NCI-H2029 treated with DMSO at 0.1 percent for 48 hours (cell line): ENCODE measurements around the gene FAM174C.

Experiments
- DNase-seq: peaks from one replicate; lab custom pipeline; 2025; lab: John Stamatoyannopoulos, UW

Gene FAM174C

DNA sequence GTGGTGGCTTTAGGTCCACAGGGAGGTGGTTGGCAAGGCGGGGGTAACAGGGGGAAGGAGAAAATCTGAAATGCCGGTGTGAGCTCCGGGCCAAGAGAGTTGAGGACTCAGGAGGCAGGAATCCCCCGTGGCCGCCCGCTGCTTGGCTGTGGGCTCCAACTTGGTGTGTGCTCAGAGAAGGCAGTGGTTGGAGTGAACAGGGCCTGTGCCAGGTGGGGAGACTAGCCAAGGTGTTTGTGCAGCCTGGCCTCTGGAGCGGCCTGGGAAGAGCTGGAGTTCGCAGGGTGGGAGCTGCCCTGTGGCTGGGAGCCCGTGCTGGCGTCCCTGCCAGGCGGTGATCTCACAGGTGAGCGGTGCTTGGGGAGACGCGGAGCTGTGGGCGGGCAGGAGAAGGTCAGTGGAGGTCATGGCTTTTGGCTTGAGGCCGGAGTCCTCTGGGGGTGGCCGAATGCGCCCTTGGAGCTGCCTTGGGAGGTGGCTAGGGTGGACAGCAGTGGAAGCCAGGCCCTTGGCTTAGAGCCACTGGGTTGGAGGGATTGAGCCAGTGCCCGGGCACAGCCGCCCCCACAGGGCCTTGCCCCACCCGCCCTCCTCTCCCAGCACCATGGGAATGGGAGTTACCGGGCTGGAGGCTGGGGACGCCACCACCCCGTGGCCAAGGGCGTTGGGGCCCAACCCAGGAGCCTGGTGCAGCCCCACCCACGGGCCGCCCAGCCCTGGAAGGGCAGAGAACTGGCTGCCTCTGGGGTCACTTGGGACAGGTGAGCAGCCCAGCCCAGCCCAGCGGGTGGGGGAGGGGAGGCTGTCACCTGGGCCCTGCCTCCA lies 13.3 kb upstream of the FAM174C start:
- DNase-seq = peak; percentile 45

DNA sequence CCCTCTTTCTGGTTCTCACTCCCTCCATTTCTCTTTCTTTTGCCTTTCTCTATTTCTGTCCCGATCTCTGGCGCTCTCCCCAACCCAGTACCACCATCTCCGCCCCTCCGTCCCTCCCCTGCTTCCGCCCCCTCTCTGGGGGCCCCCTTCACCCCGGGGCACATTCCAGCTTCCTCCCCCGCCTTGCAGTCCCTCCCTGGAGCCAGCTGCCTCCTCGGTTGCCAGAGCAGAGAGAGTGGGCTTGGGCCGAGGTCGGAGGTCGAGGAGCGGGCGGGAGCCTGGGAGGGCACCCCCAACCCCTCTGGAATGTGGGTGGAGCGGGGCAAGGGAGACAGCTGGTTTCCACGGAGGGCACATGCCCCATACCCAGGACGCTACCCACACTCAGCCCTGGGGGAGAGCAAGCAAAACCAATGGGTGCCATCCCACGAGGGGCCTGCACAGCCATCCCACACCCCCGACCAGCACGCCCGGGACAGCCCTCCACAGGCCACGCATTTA lies 12.7 kb upstream of the FAM174C start:
- DNase-seq = no peak

DNA sequence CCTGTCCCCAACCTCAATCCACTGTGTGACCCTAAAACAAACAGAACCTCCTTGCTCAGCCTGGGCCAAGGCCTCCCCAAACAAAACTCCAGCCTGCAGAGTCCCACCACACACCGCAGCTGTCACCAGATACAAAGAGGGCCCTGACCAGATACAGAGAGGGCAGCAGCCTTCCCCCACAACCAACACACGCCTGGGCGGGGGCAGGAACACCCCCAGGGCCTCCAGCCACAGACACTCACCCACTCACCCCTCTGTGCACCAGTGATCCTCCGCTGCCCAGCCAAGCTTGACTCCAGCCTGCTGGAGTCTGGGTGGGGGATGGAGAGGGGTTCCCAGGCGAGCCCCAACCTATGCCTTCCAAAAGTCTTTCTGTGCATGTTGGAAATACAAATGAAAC lies 12.1 kb upstream of the FAM174C start:
- DNase-seq = no peak

DNA sequence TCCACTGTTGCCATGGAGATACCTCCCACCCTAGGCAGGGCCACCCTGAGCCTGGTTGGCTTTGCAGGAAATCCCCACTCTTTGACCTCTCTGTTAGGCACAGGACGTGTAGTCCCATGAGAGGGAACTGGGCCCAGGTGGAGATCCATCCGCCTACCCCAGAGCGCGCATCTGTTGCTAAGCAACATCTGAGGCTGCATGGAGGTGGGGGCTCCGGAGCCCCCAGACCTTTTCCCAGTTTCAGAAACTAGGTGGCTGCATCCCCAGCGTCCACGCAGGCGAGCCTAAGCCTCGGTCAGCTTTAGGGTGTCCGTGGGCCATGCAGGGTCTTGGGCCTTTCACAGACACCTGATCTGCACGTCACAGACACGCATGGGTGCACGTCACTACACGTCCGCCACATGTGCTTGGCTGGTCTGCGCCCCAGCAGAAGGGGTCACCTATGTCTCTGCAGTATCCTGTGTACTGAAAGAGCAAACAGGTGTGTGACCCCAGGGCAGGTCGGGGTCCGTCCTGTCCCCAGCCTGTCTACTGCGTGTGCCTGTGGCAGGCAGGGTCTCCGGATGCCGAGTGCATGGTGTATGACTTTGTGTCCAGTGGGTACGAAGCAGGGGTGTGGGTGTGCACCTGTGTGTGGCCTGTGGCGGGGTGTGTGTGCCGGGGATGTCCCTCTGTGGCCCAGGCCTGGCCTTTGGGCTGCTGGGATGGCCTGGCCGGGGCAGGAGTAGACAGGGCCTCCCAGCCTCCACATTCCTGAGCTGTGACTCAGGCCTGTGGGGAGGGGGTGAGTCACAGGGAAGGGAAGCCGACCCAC lies 10.3 kb upstream of the FAM174C start:
- no peak for DNase-seq

DNA sequence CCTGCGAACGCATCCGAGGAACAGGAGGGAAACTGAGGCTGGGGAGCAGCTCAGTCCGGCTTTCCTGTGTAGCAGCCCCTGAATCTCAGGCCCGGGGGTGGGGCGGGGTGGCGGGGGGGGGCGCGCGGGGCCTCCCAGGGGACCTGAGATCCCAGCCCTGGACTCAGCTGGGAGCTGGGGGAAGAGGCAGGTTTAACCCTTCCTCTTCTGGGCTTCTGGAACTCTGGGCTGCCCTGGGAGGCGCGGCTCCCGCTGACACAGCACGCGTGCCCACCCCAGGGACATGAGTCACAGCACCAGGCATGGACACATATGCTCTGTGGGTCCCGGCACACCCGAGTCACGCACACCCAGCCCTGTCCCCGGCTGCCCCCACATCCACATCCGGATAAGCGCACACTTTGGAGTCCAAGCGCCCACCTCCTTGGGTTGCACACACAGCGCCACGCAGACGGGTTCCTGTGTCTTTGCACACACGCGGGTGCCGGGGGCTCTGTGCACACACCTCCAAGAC lies 9.7 kb upstream of the FAM174C start:
- no peak for DNase-seq

DNA sequence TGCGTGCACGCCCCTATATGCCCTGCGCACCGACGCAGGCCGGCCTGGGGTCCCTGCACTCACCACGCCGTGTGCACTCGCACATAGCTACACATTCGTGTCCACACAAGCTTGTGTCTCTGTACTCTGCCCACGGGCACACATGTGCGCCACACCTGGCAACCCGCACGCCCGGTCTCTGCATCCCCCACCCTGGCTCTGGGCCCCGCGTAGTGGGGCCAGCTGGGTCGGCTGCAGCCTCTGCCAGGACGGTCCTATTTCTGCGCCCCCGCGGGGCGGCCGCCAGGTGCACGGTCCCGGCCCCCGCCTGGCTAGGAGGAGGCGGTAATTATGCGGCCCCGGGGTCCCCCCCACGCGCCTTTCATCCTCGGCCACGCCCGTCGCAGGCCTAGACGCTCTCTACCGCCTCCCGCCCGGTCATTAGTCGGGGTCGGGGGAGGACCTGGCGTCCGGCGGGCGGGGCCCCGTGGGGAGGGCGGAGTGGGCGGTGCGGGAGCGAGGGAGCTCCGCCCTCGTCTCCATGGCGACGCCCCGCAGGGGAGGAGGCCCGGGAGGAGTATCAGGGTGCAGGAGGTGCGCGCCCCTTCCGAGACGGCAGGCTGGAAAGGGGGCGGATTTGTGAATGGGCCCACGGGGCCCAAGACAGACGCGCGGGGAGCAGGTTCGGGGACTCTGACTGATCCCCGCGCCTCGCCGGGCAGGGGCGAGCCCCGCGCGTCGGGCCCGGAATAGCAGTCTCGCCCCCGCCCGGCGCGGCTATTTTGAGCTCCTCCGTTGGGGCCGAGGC lies 9.0 kb upstream of the FAM174C start:
- DNase-seq = no peak

DNA sequence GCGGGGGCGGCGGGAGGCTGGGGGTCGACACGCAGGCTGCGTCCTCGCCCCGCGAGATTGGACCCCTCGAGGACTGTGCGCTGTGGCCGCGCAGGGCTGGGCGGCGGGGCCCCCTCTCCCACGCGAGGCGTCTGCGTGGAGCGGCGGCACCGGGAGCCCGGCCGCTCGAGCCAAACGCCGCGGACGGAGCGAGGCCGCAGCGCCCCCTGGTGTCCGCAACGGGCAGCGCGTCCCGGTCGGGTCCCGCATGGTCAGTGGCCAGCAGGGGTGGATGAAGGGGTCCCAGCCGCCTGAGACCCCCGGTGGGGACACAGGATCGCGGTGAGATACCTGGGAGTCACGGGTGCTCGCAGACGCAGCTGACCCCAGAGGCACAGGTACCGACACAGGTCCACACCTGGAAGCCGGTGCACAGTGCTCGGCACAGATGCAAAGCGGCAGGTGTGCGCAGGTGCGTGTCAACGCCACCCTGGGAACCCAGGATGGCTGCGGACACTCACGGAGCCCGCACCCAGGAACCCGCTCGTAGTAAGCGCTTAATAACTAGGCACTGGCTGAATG lies 8.3 kb upstream of the FAM174C start:
- DNase-seq = no peak

DNA sequence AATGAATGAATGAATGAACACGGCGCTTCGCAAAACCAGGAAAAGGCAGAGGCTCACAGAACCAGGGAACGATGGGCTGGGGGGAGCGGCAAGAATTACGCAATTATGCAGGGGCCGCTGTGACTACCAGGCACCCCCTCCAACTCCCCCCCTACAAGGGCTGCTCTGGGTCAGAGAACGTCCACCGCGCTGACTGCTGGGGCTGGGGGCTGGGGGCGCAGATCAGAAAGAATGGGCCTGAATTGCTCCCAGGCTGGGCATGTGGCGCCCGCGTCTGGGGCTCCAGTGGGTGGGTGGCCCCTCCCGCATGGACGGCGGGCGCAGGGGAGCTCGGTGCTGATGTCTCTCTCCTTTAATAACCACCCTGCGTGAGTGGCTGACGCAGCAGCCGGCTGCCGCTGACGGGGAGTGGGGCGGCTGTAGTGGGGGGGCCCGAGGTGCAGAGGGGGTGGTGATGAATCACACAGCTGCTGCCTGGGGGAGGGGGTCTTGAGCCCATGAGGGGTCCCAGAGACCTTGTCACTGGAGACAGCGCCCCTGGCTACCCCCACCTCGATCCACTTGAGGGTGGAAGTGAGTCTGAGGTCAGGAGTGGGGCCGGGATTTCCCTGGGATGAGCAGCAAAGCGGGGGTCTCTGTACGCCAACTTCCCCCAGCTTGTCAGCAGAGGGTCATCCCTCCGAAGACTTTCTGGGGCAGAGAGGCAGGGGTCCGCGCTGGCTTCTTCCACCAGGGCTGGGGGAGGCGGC lies 7.7 kb upstream of the FAM174C start:
- no peak for DNase-seq

DNA sequence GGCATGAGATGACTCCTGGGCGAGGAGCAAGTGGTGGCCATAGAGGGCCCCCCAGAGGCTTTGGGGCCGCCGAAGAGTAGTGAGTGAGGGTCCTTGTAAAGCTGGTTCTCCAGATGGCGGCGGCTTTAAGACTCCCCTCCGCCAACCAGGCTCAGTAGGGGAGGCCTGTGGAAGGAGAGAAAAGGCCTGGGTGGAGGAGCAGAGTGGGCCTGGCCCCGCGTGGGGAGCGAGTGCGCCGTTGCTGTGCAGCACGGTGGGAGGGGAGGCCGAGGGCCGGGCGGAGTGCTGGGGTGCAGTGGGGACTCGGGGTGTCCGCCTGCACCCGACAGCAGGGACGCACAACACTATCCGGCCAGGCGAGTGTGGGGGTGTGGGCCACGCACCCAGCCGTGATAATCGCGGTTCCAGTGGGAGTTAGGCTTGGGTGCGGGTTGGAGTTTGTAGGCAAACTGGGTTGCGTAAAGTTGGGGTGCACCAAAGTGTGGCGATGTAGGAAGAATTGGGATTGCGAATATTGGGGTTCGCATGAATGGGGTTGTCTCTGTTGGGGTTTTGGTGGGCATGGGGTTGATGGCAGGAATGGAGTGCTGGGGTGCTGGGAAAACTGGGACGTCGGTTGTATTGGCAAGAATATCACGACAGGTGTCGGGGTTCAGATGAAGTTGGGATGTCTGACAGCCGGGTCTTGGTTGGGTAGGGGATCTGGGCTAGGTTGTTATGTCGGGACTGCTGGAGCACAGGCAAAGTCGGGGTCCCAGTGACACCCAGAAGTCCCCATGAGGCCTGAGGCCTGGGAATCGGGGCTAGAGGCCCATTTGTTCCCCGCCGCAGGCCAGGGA lies 6.9 kb upstream of the FAM174C start:
- DNase-seq = no peak

DNA sequence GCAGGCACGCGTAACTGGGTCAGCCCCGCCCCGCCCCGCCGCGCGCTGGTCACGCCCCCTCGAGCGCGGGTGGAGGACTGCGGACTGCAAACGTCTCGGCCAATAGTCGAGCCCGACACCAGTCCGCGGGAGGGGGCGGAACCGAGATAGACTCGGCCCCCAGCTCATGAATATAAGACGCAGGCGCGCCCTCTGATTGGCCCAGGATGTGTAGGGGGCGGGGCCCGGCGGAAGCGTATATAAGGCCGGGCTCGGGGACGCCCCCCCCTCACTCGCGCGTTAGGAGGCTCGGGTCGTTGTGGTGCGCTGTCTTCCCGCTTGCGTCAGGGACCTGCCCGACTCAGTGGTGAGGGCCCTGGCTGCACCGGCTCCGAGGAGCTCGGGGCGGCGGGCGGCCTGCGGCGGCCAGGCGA lies 6.3 kb upstream of the FAM174C start, which contains the start of gene CIRBP:
TSS of gene CIRBP (plus strand) at position 268 of the 413 bp plus-strand sequence. CDS start 1,602 bp downstream, outside the sequence.
- peak; percentile 84 for DNase-seq

DNA sequence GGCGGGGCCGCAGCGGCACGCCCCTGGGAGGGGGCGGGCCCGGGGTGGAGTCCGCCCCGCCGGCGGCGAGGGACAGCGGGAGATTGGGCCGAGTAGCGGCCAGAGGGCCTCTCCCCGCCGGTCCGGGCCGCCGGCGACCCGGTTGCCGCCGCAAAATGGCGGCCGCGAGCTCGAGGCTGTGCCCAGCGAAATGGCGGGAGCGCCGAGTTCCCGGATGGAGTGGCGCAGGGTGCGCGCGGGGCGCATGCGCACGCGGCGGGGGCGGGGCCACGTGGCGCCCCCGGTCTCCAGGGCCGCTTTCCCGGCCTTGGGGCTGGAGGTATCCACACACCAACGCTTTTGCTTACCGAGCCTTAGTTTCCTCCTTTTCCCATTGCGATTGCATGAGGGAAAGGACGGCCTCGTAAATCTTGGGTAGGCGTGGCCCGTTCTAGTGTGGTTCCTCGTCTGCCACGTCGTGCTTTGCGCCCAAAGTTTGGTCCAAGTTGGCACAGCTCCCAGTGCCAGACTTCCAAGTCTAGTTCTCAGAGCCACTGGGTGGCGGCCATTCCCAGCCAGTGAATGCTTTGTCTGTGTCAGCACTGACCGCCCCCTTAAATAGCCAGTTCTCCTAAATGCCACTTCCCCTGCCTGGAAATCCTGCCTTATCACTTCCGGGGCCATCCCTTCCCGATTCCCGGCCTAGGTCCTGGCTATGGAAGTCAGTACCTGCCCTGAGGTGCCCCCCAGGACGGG lies 5.7 kb upstream of the FAM174C start:
- DNase-seq = peak; percentile 56

DNA sequence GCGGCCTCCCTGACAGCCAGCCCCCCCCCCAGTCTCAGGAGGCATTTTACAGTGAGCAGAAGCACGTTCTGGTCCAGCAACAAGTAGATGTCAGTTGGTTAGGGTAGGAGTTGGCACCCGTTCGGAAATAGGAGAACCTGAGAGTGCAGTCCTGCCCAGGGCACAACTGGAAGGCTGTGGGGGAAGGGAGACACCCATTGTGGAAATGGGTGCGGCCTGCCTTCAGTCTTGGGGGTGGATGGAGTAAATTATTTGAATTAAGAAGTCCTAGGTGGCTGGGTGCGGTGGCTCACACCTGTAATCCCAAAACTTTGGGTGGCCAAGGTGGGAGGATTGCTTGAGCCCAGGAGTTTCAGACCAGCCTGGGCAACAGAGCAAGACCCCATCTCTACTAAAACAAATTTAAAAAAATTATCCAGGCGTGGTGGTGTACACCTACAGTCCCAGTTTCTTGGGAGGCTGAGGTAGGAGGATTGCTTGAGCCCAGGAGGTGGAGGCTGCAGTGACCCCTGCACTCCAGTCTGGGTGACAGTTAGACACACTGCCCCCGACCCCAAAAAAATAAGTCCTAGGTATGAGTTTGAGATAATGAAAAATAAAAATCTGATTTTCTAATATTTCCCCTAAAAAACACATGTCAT lies 5.0 kb upstream of the FAM174C start:
- DNase-seq = no peak

DNA sequence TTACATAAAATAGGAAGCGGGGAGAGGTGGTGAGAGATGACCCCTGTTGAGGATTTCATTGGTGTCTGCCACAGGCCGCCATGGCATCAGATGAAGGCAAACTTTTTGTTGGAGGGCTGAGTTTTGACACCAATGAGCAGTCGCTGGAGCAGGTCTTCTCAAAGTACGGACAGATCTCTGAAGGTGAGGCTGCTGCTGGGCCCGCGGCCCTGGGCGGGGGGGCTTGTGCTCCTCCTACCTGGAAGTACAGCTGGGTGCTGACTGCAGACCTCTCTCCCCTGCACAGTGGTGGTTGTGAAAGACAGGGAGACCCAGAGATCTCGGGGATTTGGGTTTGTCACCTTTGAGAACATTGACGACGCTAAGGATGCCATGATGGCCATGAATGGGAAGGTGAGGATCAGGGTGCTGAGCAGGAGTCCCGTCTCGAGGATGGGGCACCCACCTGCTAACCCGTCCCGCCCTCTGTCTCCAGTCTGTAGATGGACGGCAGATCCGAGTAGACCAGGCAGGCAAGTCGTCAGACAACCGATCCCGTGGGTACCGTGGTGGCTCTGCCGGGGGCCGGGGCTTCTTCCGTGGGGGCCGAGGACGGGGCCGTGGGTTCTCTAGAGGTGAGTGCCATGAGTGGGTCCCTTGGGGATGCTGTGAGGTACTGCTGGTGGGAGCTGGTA lies 4.3 kb upstream of the FAM174C start:
- no peak for DNase-seq

DNA sequence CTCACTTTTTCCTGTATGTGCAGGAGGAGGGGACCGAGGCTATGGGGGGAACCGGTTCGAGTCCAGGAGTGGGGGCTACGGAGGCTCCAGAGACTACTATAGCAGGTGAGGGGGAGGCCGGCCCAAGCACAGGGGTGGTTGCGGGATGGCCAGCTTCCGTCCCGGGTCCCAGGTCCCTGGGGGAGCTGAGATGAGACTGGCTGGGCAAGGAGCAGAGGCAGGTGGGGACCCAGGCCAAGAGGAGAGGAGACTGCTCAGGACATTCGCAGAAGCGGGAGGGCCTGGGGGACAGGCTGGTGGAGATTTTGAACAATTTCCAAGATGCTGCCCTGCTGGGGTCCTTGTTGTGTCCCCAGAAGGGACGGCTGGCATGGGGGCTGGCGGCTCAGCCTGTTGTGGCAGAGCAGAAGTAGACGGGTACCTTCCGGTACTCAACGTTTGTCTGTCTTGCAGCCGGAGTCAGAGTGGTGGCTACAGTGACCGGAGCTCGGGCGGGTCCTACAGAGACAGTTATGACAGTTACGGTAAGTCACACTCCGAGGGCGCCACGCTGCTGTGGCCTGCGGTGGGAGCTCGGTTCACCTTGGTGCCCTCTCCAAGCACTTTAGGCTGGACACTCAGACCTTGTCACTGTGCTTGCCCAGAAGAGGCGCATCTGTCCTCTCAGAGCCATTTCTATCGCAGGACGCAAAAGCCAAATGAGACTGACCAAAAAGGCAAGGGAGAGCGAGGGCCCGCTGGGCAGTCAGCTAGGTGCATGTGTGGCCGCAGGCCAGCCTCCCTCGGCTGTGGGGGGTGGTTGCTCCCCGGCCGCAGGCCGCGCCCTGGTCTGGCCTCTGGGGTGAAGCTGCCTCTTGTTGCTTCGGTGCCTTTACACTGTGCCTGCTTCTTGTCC lies 3.6 kb upstream of the FAM174C start:
- no peak for DNase-seq

DNA sequence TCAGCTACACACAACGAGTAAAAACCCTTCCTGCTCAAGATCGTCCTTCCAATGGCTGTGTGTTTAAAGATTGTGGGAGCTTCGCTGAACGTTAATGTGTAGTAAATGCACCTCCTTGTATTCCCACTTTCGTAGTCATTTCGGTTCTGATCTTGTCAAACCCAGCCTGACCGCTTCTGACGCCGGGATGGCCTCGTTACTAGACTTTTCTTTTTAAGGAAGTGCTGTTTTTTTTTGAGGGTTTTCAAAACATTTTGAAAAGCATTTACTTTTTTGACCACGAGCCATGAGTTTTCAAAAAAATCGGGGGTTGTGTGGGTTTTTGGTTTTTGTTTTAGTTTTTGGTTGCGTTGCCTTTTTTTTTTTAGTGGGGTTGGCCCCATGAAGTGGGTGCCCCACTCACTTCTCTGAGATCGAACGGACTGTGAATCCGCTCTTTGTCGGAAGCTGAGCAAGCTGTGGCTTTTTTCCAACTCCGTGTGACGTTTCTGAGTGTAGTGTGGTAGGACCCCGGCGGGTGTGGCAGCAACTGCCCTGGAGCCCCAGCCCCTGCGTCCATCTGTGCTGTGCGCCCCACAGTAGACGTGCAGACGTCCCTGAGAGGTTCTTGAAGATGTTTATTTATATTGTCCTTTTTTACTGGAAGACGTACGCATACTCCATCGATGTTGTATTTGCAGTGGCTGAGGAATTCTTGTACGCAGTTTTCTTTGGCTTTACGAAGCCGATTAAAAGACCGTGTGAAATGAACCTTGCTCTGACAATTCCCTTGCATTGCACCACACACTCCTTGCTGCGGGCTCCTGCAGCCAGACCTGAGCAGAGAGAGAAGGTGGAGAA lies 2.7 kb upstream of the FAM174C start:
- DNase-seq = no peak
